HG03064 (cell line): Measurements from ENCODE around the gene KRT84.

Source experiments
- ATAC-seq: cut with Tn5 transposase; IDR thresholded peaks from one replicate; pipeline ENCODE4 v1.9.1; 2021; ENCODE audit warnings: low read depth; ENCODE audit not compliant: unreplicated experiment

KRT84 gene

GRCh38 chr12:52363111-52363679 is 22.3 kb downstream of the KRT84 start:
- no peak for ATAC-seq

DNA sequence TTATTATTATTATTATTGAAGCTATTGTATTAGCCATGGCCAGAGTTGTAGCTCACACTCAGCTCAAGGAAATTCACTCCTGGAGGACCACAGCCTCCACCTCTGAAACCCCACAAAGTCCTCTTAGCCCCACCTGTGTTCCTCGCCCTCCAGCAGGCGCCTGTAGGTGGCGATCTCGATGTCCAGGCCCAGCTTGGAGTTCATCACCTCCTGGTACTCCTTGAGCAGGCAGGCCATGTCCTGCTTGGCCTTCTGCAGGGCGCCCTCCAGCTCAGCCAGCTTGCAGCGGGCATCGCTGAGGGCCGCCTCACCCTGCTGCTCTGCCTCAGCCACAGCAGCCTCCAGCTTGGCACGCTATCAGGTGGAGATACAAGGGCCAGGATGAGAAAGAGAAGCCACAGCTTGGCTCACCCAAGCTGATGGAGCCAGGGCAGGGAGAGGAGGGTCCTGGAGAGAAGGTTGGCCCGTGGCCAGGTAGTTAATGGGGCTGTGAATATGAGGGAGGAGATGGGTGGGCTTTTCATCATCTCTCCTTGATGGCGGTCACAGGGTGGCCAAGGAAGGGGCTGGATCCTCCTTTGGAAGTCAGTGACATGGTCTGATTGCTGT is 23.2 kb downstream of the KRT84 start:
- no peak for ATAC-seq

DNA sequence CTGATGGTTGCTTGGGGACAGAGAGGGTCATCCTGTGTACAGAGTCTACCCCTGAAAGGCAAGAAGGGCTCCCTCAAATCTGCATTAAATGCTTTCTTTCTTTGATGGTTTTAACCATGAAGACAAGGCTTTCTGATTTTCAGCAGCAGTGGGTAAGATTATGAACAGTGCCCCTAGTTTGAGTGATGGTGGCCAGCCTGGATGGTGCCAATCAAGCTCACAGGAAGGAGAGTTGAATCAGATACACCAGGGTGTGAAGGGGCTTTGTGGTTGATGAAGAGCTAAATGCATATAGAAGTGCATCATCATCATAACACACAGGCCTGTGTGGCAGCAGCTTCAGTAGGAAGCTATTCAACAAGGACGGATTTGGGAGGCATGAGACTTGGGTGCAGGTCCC is 23.9 kb downstream of the KRT84 start:
- no peak for ATAC-seq

- no peak for ATAC-seq
Observed at GRCh38 chr12:52360663-52361271, 24.7 kb downstream of the KRT84 start.

- no peak for ATAC-seq
Observed at GRCh38 chr12:52360106-52360662, 25.3 kb downstream of the KRT84 start.

DNA sequence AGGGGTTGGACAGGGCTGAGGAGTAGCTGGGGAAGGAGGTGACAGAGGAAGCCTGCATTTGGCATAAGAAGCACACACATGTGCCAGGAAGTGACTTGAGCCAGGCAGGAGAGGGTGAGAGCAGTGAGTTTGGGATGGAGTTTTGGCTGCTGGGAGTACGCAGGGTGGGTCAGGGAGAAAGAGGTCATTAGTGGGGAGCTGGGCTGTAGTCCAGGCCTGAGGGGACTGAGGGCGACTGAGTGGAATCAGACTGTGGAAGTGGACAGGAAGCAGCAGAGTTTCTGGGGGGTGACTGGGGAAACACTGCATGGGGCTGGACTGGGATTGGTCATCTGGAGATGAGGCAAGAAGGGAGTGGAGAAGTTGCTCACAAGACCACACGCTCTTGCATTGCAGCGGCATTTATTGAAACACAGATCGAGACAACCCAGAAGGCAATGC is 25.8 kb downstream of the KRT84 start:
- no peak for ATAC-seq

- ATAC-seq = peak; percentile 82
Observed at GRCh38 chr12:52358575-52359350, 26.7 kb downstream of the KRT84 start.

DNA sequence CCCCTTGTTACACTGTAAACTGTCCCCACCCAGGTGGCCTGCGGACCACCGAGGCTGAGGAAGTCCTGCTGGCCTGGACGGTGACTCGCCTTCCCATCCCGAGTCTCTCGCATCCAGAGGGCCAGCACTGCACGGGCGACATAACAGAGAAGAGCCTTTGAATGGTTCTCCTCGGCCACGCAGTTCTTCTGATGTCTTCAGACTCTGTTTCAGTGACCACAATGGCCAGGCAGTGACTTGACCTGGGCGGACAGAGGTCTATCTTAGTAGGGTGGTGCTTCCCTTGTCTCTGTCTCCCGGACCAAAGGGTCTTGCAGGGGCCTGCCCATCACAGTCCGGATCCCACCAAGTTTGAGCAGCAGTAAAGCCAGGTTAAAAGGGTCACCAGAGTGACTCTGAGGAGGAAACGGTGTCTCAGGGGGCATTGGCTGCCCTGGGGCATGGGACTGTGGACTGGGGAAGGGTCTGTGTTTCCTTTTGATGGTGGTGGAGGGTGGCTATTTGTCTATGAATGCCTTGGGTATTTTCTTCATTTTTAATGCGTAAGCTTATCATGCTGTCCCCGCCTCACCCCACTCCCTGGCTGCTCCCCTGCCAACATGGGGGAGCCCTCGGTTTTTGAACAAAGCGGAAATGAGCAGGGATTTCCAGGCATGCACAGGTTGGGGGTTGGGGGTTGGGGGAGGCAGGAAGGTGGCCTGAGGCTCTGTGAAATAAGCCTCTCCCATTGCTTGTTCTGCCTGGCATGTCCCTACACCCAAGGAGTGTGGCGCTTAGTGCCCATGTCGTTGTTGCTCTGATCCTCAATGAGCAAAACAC is 28.5 kb downstream of the KRT84 start:
- ATAC-seq = no peak

GRCh38 chr12:52356031-52356761 is 29.3 kb downstream of the KRT84 start:
- no peak for ATAC-seq

- ATAC-seq = no peak
Observed at GRCh38 chr12:52355176-52355575, 30.3 kb downstream of the KRT84 start.

GRCh38 chr12:52354200-52354599 is 31.3 kb downstream of the KRT84 start:
- no peak for ATAC-seq

- ATAC-seq = no peak
Observed at GRCh38 chr12:52353766-52354165, 31.7 kb downstream of the KRT84 start.

GRCh38 chr12:52352951-52353350 is 32.5 kb downstream of the KRT84 start:
- ATAC-seq = no peak

DNA sequence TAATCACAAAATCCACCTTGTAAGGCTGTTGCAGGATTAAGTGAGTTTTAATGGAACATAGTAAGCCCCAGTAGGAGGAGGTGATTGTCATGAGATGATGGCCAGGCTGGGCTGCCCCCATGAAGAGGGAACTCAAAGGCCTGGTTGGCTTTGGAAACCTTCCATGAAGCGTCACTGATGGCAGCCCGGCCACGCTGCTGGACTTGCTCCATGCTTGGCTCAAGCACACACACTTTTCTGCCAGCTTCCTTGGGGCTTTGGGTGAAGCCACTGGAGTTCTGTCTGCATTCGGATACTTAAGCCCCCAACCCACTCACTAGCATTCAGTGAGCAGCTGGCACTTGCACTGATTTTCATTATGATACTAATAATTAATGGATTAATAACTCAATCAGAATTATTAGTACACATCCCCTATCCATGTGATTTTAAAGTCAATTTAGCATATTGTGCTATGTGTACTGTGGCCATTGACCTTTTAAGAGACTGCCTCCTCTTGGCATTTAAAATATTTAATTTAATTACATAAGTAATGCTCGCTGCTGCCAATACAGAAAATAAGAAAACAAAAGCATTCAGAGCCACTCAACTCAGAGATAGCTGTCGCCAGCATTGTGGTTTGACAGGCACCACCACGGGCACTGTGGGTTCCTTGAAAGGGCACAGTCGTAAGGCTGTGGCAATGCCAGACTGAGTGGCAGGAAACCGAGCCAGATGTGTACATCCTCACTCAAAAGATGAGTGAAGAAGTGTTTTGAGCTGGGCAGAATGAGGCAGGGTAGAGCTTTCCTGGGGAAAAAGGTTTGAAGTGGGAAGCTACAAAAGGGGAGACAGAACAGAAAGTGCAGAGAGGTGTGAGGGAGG is 34.0 kb downstream of the KRT84 start:
- ATAC-seq = no peak

- ATAC-seq = no peak
Observed at GRCh38 chr12:52350786-52351185, 34.7 kb downstream of the KRT84 start.

DNA sequence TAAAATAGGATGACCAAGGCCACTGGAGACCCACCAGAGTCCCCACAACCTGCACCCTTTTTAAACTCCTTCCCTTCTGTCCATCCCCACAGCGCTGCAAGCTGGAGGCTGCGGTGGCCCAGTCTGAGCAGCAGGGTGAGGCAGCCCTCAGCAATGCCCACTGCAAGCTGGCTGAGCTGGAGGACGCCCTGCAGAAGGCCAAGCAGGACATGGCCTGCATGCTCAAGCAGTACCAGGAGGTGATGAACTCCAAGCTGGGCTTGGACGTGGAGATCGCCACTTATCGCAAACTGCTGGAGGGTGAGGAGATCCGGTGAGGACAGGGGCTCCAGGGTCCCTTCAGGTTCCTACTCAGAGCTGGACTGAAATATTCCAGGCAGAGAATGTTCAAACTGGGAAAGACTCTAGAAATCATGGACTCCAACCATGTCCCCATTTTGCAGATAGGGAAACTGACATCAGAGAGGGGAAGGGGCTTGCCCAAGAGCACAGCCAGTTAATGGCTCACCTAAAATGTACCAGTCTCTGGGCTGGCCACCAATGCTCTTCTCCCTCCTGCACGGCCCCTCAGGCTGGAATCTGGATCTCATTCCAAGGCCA is 35.3 kb downstream of the KRT84 start:
- ATAC-seq = no peak

- no peak for ATAC-seq
Observed at GRCh38 chr12:52349196-52349595, 36.3 kb downstream of the KRT84 start.
